OCI-LY3 (cell line): ENCODE results near the gene TBC1D5.

Experiments used
- H2AFZ ChIP-seq: fragments of 200-600, 300-600 bp; shearing (Covaris generic); 2 replicates; pipeline ENCODE4 v1.6.0; 2014; ENCODE audit warnings: antibody characterized with exemption, low read depth, low read length
- H3K27ac ChIP-seq: fragments of 200-600, 300-600 bp; sonication (generic); 2 replicates; pipeline ENCODE4 v1.5.1; 2014; ENCODE audit warnings: mild to moderate bottlenecking, low read length, moderate library complexity, mixed read lengths
- H3K27me3 ChIP-seq: fragments of 200-600, 300-600 bp; sonication (generic); 2 replicates; pipeline ENCODE4 v1.6.1; 2014; ENCODE audit warnings: low read depth, low read length, mixed read lengths
- H3K36me3 ChIP-seq: fragments of 200-600, 300-600 bp; sonication (generic); replicated peaks from 2 replicates; pipeline ENCODE3; 2014; ENCODE audit warnings: low read depth, low read length, mixed read lengths
- H3K4me1 ChIP-seq: fragments of 300-600, 200-600 bp; sonication (generic); 2 replicates; pipeline ENCODE4 v1.6.1; 2014; ENCODE audit warnings: low read length, mixed read lengths
- H3K4me2 ChIP-seq: fragments of 200-600, 300-600 bp; sonication (generic); 2 replicates; pipeline ENCODE4 v1.6.1; 2014; ENCODE audit warnings: low read length, mixed read lengths
- H3K4me3 ChIP-seq: fragments of 300-600, 200-600 bp; sonication (generic); 2 replicates; pipeline ENCODE4 v1.5.1; 2014; ENCODE audit warnings: antibody characterized with exemption, mild to moderate bottlenecking, low read length, moderate library complexity
- H3K79me2 ChIP-seq: fragments of 300-600, 200-600 bp; shearing (Covaris generic); 2 replicates; pipeline ENCODE4 v1.6.1; 2014; ENCODE audit warnings: mild to moderate bottlenecking, low read length, mixed read lengths
- H3K9ac ChIP-seq: fragments of 300-600, 200-600 bp; shearing (Covaris generic); 2 replicates; pipeline ENCODE4 v1.6.0; 2014; ENCODE audit warnings: mild to moderate bottlenecking, low read length, moderate library complexity
- H3K9me3 ChIP-seq: fragments of 200-600, 300-600 bp; shearing (Covaris generic); 2 replicates; pipeline ENCODE4 v1.6.1; 2014; ENCODE audit warnings: low read length, mixed read lengths; ENCODE audit not compliant: insufficient read depth
- H4K20me1 ChIP-seq: fragments of 200-600, 300-600 bp; sonication (generic); 2 replicates; pipeline ENCODE4 v1.6.1; 2016; ENCODE audit warnings: low read length, mixed read lengths; ENCODE audit not compliant: insufficient read depth
- EZH2phosphoT487 ChIP-seq: fragments of 200-600 bp; shearing (Covaris generic); IDR thresholded peaks from 2 replicates; pipeline ENCODE4 v1.6.1; 2018; ENCODE audit warnings: antibody characterized with exemption, mixed run types, low read depth
- TF ChIP-seq, protein P1 (sequence below): fragments of 200-600, 300-600 bp; sonication (generic); IDR thresholded peaks from 2 replicates; pipeline ENCODE4 v1.5.1; 2014; ENCODE audit warnings: antibody characterized with exemption, low read length, low read depth

Gene TBC1D5

DNA sequence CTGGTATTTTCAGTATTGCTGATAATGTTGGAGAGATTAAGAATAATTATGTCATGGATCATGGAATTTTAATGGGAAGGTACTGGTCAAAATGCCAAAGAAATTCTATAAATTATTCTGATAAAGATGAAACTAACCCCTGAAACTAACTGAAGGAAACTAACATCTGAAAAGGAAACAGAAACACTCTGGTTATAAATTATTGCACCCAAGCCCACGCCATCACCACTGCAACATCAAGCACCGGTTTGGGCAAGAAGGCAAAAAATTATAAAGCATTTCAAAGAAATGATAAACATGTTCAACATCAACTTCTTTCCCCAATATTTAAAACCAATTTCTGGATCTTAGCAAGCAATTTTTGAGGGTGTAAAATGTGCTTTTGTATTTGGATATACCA, 372.5 kb downstream of the TBC1D5 start:
- Histone ChIP-seq H3K36me3 (peaks cover 6% of the 10 kb centered on the region), H3K9ac (no peak overlapping the region), H3K4me1 (no peaks in the 10 kb centered on the region), H3K9me3 (no peaks in the 10 kb centered on the region), H3K27ac (no peak overlapping the region), H2AFZ (no peak overlapping the region), H3K4me3 (no peak overlapping the region), H3K27me3 (no peaks in the 10 kb centered on the region), H3K4me2 (no peak overlapping the region), H4K20me1 (no peaks in the 10 kb centered on the region), H3K79me2 (no peaks in the 10 kb centered on the region)
- TF ChIP-seq, protein P1, sequence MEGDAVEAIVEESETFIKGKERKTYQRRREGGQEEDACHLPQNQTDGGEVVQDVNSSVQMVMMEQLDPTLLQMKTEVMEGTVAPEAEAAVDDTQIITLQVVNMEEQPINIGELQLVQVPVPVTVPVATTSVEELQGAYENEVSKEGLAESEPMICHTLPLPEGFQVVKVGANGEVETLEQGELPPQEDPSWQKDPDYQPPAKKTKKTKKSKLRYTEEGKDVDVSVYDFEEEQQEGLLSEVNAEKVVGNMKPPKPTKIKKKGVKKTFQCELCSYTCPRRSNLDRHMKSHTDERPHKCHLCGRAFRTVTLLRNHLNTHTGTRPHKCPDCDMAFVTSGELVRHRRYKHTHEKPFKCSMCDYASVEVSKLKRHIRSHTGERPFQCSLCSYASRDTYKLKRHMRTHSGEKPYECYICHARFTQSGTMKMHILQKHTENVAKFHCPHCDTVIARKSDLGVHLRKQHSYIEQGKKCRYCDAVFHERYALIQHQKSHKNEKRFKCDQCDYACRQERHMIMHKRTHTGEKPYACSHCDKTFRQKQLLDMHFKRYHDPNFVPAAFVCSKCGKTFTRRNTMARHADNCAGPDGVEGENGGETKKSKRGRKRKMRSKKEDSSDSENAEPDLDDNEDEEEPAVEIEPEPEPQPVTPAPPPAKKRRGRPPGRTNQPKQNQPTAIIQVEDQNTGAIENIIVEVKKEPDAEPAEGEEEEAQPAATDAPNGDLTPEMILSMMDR = no peak
- no peak for TF ChIP-seq EZH2phosphoT487

DNA sequence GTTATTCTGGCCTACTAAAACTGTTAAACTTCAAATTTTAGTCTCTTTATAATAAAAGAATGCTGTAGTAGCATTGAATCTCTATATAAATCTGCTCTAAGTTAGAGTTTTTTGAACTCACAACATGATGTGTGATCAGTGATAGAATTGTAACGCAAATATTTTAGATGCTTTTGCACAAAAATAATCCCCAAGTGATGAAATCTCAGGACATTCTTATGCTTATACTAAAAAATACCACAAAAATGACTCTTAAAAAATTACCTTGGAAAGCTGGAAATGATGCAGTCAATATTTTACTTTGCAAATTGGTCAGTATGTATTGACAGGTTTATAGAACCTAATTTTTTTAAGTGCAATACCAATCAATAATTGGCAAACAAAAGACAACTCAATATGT, 375.3 kb downstream of the TBC1D5 start:
- H3K4me1 ChIP-seq = no peaks in the 10 kb centered on the region
- H3K27me3 ChIP-seq = no peaks in the 10 kb centered on the region
- H3K4me2 ChIP-seq = no peak overlapping the region
- H4K20me1 ChIP-seq = no peaks in the 10 kb centered on the region
- no peaks in the 10 kb centered on the region for H3K9me3 ChIP-seq
- H3K9ac ChIP-seq = no peak overlapping the region
- no peak overlapping the region for H3K4me3 ChIP-seq
- no peak overlapping the region for H3K27ac ChIP-seq
- TF ChIP-seq, protein P1 = no peak
- TF ChIP-seq EZH2phosphoT487 = no peak
- no peaks in the 10 kb centered on the region for H3K79me2 ChIP-seq
- H2AFZ ChIP-seq = no peak overlapping the region
- H3K36me3 ChIP-seq = peaks cover 6% of the 10 kb centered on the region

DNA sequence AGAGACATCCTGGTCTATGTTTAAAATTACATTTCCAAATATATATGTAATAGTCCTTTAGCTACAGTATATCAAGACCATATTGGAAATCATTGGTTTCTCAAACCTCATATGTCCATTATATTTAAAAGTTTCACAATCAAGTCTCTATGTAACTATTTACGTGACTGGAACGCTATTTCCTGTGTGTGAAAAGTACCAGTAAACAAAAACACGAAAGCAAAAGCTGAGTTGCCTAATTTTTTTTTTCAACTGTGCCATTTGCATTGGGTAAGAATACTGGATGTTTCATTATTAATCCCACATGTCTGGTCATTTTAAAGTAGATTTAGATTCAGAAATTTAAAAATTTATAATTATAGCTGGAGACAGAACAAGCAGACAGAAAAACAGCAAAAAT, 381.4 kb downstream of the TBC1D5 start:
- no peak overlapping the region for H3K9ac ChIP-seq
- H3K27me3 ChIP-seq = no peaks in the 10 kb centered on the region
- H3K4me2 ChIP-seq = no peak overlapping the region
- no peak overlapping the region for H2AFZ ChIP-seq
- no peak overlapping the region for H3K4me3 ChIP-seq
- TF ChIP-seq, protein P1 = no peak
- no peak for TF ChIP-seq EZH2phosphoT487
- no peaks in the 10 kb centered on the region for H3K79me2 ChIP-seq
- no peaks in the 10 kb centered on the region for H3K36me3 ChIP-seq
- H3K9me3 ChIP-seq = no peaks in the 10 kb centered on the region
- no peaks in the 10 kb centered on the region for H3K4me1 ChIP-seq
- no peaks in the 10 kb centered on the region for H4K20me1 ChIP-seq
- H3K27ac ChIP-seq = no peak overlapping the region

DNA sequence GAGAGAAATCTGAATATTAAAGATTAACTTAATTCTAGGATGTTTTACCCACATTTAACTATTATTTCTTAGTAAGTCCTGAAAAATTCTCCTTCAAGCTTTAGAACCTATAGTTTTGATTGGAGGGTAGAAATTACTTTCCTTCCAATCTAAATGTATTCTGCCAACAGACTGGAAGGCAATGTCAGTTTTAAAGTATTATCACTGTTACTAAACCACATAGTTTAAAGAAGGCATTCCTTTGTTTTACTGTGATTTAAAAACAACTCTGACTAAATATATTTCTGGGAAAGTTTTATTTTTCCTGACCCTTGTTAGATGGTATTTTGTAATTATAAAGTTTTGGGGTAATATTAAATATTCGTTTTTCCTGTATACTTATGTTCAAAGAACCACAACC, 382.5 kb downstream of the TBC1D5 start:
- Histone ChIP-seq H4K20me1 (no peaks in the 10 kb centered on the region), H3K9ac (no peak overlapping the region), H3K4me3 (no peak overlapping the region), H3K9me3 (no peaks in the 10 kb centered on the region), H3K27ac (no peak overlapping the region), H3K4me2 (no peak overlapping the region), H3K27me3 (no peaks in the 10 kb centered on the region), H3K36me3 (no peaks in the 10 kb centered on the region), H3K79me2 (no peaks in the 10 kb centered on the region), H3K4me1 (no peaks in the 10 kb centered on the region), H2AFZ (no peak overlapping the region)
- TF ChIP-seq, protein P1 = no peak
- TF ChIP-seq EZH2phosphoT487 = no peak
